ENCODE measurements around the gene SERINC1.

GRCh38 chr6:122432816-122433215 lies 38.8 kb downstream of the SERINC1 start:
- TF ChIP-seq E2F6 (IDR thresholded peaks at IDR 0.05; ENCODE audit: borderline replicate concordance, low read depth) (no peak), POLR2AphosphoS2 (conservative IDR thresholded peaks at IDR 0.05; ENCODE audit: low read length) (no peak), POLR2A (IDR thresholded peaks at IDR 0.05; ENCODE audit: low read length) (no peak), JUNB (IDR thresholded peaks at IDR 0.05) (no peak), CTCF (IDR thresholded peaks at IDR 0.05) (no peak), USF2 (IDR thresholded peaks at IDR 0.05) (no peak), MAFK (IDR thresholded peaks at IDR 0.05; ENCODE audit: partially characterized antibody) (no peak), HOXB5 (CRISPR knock-in tag; IDR thresholded peaks at IDR 0.05) (no peak)
